ENCODE data around the gene KRTAP3-3. TPM values are rescaled to one million over a fixed set of nuclear protein-coding genes. Genes with fewer than 3 reads are reported as not detected.

The KRTAP3-3 gene
- total RNA-seq, 1 donor from 2014 or later, result not detected

GRCh38 chr17:40980596-40980995, 13.4 kb downstream of the KRTAP3-3 start:
- intact Hi-C loops (cut with DNase I), result no loop called here
- Histone ChIP-seq H3K36me3 (no peaks in the 10 kb centered on the region), H3K9me3 (no peaks in the 10 kb centered on the region), H3K4me1 (no peaks in the 10 kb centered on the region), H3K27me3 (no peaks in the 10 kb centered on the region), H3K4me3 (no peak overlapping the region), H3K27ac (no peak overlapping the region)
- no peak for DNase-seq (ENCODE audit: low spot score in 2 of 2)
- no peak for TF ChIP-seq CTCF (IDR thresholded peaks at IDR 0.05)

GRCh38 chr17:40980117-40980516, 13.8 kb downstream of the KRTAP3-3 start:
- intact Hi-C loops (cut with DNase I), result no loop called here
- H3K9me3 ChIP-seq, result no peaks in the 10 kb centered on the region
- no peak for TF ChIP-seq CTCF (IDR thresholded peaks at IDR 0.05)

GRCh38 chr17:40978575-40979151, 15.3 kb downstream of the KRTAP3-3 start:
- no peak for TF ChIP-seq CTCF (IDR thresholded peaks at IDR 0.05)
- Histone ChIP-seq H3K27me3 (no peaks in the 10 kb centered on the region), H3K36me3 (no peaks in the 10 kb centered on the region), H3K9me3 (no peaks in the 10 kb centered on the region), H3K4me1 (no peaks in the 10 kb centered on the region), H3K4me3 (no peak overlapping the region), H3K27ac (no peak overlapping the region)
- DNase-seq (ENCODE audit: low spot score in 2 of 2), result no peak
- intact Hi-C loops (cut with DNase I), result no loop called here

More at GRCh38 chr17:40980117-40980516, 13.8 kb downstream of the KRTAP3-3 start:
- Histone ChIP-seq H3K4me1 (no peaks in the 10 kb centered on the region), H3K4me3 (no peak overlapping the region), H3K27ac (no peak overlapping the region), H3K36me3 (no peaks in the 10 kb centered on the region), H3K27me3 (no peaks in the 10 kb centered on the region)
- no peak for DNase-seq (ENCODE audit: low spot score in 2 of 2)

GRCh38 chr17:40975516-40975915, 18.4 kb downstream of the KRTAP3-3 start:
- H3K9me3 ChIP-seq, result no peaks in the 10 kb centered on the region
- H3K27ac ChIP-seq, result no peak overlapping the region
- no peak for TF ChIP-seq CTCF (IDR thresholded peaks at IDR 0.05)

GRCh38 chr17:40974366-40974765, 19.6 kb downstream of the KRTAP3-3 start:
- H3K36me3 ChIP-seq, result no peaks in the 10 kb centered on the region
- no peaks in the 10 kb centered on the region for H3K27me3 ChIP-seq
- H3K4me3 ChIP-seq, result no peak overlapping the region
- no peaks in the 10 kb centered on the region for H3K4me1 ChIP-seq
- TF ChIP-seq CTCF (IDR thresholded peaks at IDR 0.05), result no peak
- intact Hi-C loops (cut with DNase I), result no loop called here
- no peak overlapping the region for H3K27ac ChIP-seq
- no peak for DNase-seq (ENCODE audit: low spot score in 2 of 2)
- no peaks in the 10 kb centered on the region for H3K9me3 ChIP-seq

More at GRCh38 chr17:40975516-40975915, 18.4 kb downstream of the KRTAP3-3 start:
- intact Hi-C loops (cut with DNase I), result no loop called here
- Histone ChIP-seq H3K4me1 (no peaks in the 10 kb centered on the region), H3K4me3 (no peak overlapping the region), H3K36me3 (no peaks in the 10 kb centered on the region), H3K27me3 (no peaks in the 10 kb centered on the region)
- no peak for DNase-seq (ENCODE audit: low spot score in 2 of 2)

- no peak for TF ChIP-seq CTCF (IDR thresholded peaks at IDR 0.05)
- Histone ChIP-seq H3K9me3 (no peaks in the 10 kb centered on the region), H3K36me3 (no peaks in the 10 kb centered on the region), H3K4me1 (no peaks in the 10 kb centered on the region), H3K27ac (no peak overlapping the region), H3K27me3 (no peaks in the 10 kb centered on the region), H3K4me3 (no peak overlapping the region)
- DNase-seq (ENCODE audit: low spot score in 2 of 2), result no peak
- intact Hi-C loops (cut with DNase I), result no loop called here
These were observed 26.4 kb downstream of the KRTAP3-3 start for GRCh38 chr17:40967582-40967981.

All from ascending aorta (tissue), 2 donors.